Tibial artery (tissue), 4 donors: ENCODE data around the gene RAP2A.
A peak's percentile ranks its signal among the peaks of the same experiment; 100 is the strongest.

Experiments used
- DNase-seq, 2 donors: peaks; one replicate each; pipeline ENCODE4 v3.0.0-alpha.2; 2019
- H3K27ac ChIP-seq, 2 donors: fragments of 200-600 bp; sonication (generic) in 1 of 2; 1 replicate in 1 of 2; 2 replicates in 1 of 2; pipeline ENCODE4 v1.5.1; 2018 to 2019; ENCODE audit warnings: mild to moderate bottlenecking in 1 of 2
- H3K27me3 ChIP-seq, 2 donors: fragments of 200-600 bp; sonication (generic) in 1 of 2; one replicate each; pipeline versions ENCODE4 v1.5.1 to v1.6.0; 2016 to 2019
- H3K36me3 ChIP-seq, 3 donors: fragments of 200-600 bp; sonication (generic) in 2 of 3; one replicate each; pipeline ENCODE4 v1.5.1; 2016 to 2019; ENCODE audit warnings: mild to moderate bottlenecking in 2 of 3
- H3K4me1 ChIP-seq, 4 donors: fragments of 200-600 bp; sonication (generic) in 2 of 4; 1 replicate in 3 of 4; 2 replicates in 1 of 4; pipeline ENCODE4 v1.5.1; 2016 to 2019
- H3K4me3 ChIP-seq, 2 donors: fragments of 200-600 bp; sonication (generic) in 1 of 2; 1 replicate in 1 of 2; 2 replicates in 1 of 2; pipeline ENCODE4 v1.5.1; 2018 to 2019; ENCODE audit warnings: mild to moderate bottlenecking in 2 of 2
- H3K9me3 ChIP-seq, 3 donors: fragments of 200-600 bp; sonication (generic) in 1 of 3; one replicate each; pipeline ENCODE4 v1.5.1; 2016 to 2019
- CTCF ChIP-seq, 2 experiments: fragments of 200-600 bp in 1 of 2; fragments of 450-650 bp in 1 of 2; IDR thresholded peaks; one replicate each; pipeline ENCODE4 v1.5.1; 2017 to 2019; ENCODE audit warnings: antibody characterized with exemption in 2 of 2, mild to moderate bottlenecking in 1 of 2, moderate library complexity in 1 of 2
- intact Hi-C: fragments of 100-400 bp; cut with DNase I; formaldehyde crosslinking; loops from one replicate; pipeline ENCODE4 v1.15.0; 2023; ENCODE audit warnings: low total_unique reads

The RAP2A gene

GRCh38 chr13:97430296-97430695, 3.7 kb upstream of the RAP2A start:
- H3K9me3 ChIP-seq, result no peaks in the 10 kb centered on the region
- TF ChIP-seq CTCF (IDR thresholded peaks at IDR 0.05), result no peak
- H3K27me3 ChIP-seq, result no peaks in the 10 kb centered on the region
- intact Hi-C loops, result loop anchor here (5.0 kb wide), 1 partner anchor 547 kb away; no protein-coding TSS in a partner anchor
- peak overlapping the region in 1 of 2 donors; percentile 5 for H3K4me3 ChIP-seq
- DNase-seq, result no peak
- H3K27ac ChIP-seq, result peak overlapping the region in 1 of 2 donors; percentile 13
- no peaks in the 10 kb centered on the region for H3K4me1 ChIP-seq
- H3K36me3 ChIP-seq, result no peaks in the 10 kb centered on the region

- H3K9me3 ChIP-seq, result no peaks in the 10 kb centered on the region
- DNase-seq, result no peak
- TF ChIP-seq CTCF (IDR thresholded peaks at IDR 0.05), result no peak
- no peak overlapping the region for H3K4me3 ChIP-seq
- H3K36me3 ChIP-seq, result no peaks in the 10 kb centered on the region
- no peaks in the 10 kb centered on the region for H3K27me3 ChIP-seq
- intact Hi-C loops, result loop anchor here (5.0 kb wide), 1 partner anchor 546 kb away; no protein-coding TSS in a partner anchor
- peaks cover 0 to 8% (median 0%) of the 10 kb centered on the region in 4 donors for H3K4me1 ChIP-seq
- H3K27ac ChIP-seq, result no peak overlapping the region
These were observed 2.7 kb upstream of the RAP2A start for GRCh38 chr13:97431171-97431764.

GRCh38 chr13:97432232-97432916, 1.6 kb upstream of the RAP2A start:
- intact Hi-C loops, result loop anchor here (5.0 kb wide), 1 partner anchor 545 kb away; no protein-coding TSS in a partner anchor
- DNase-seq, result no peak
- Histone ChIP-seq H3K36me3 (no peaks in the 10 kb centered on the region), H3K9me3 (no peaks in the 10 kb centered on the region), H3K4me3 (peak overlapping the region; percentile 74 to 91), H3K4me1 (peaks cover 0 to 19% (median 0%) of the 10 kb centered on the region in 4 donors), H3K27ac (peak overlapping the region; percentile 74 to 77), H3K27me3 (no peaks in the 10 kb centered on the region)
- no peak for TF ChIP-seq CTCF (IDR thresholded peaks at IDR 0.05)

GRCh38 chr13:97432917-97433726, 847 bp upstream of the RAP2A start:
- intact Hi-C loops, result loop anchor here (5.0 kb wide), 1 partner anchor 544 kb away; no protein-coding TSS in a partner anchor
- no peaks in the 10 kb centered on the region for H3K27me3 ChIP-seq
- peak; percentile 99 to 100 for DNase-seq
- peak in 1 of 2 experiments; percentile 9 for TF ChIP-seq CTCF (IDR thresholded peaks at IDR 0.05)
- H3K4me1 ChIP-seq, result peaks cover 0 to 27% (median 0%) of the 10 kb centered on the region in 4 donors
- H3K36me3 ChIP-seq, result no peaks in the 10 kb centered on the region
- H3K4me3 ChIP-seq, result peak overlapping the region; percentile 74 to 91
- peak overlapping the region; percentile 97 to 100 for H3K27ac ChIP-seq
- no peaks in the 10 kb centered on the region for H3K9me3 ChIP-seq

- no peak for TF ChIP-seq CTCF (IDR thresholded peaks at IDR 0.05)
- H3K4me3 ChIP-seq, result peak overlapping the region; percentile 74 to 91
- H3K36me3 ChIP-seq, result no peaks in the 10 kb centered on the region
- no peaks in the 10 kb centered on the region for H3K27me3 ChIP-seq
- DNase-seq, result peak; percentile 52 to 81
- peaks cover 0 to 40% (median 2%) of the 10 kb centered on the region in 4 donors for H3K4me1 ChIP-seq
- H3K27ac ChIP-seq, result peak overlapping the region; percentile 80 to 100
- H3K9me3 ChIP-seq, result no peaks in the 10 kb centered on the region
- intact Hi-C loops, result loop anchor here (5.0 kb wide), 2 partner anchors 368 to 543 kb away; no protein-coding TSS in a partner anchor
These were observed 630 bp downstream of the RAP2A start for GRCh38 chr13:97434397-97435201.
